HG03575 (cell line): Measurements from ENCODE around the gene ZDHHC8.

Source experiments
- ATAC-seq: cut with Tn5 transposase; IDR thresholded peaks from one replicate; pipeline ENCODE4 v1.9.1; 2021; ENCODE audit not compliant: unreplicated experiment, insufficient number of reproducible peaks, low FRiP score; ENCODE audit errors: extremely low read depth

ZDHHC8 gene

DNA sequence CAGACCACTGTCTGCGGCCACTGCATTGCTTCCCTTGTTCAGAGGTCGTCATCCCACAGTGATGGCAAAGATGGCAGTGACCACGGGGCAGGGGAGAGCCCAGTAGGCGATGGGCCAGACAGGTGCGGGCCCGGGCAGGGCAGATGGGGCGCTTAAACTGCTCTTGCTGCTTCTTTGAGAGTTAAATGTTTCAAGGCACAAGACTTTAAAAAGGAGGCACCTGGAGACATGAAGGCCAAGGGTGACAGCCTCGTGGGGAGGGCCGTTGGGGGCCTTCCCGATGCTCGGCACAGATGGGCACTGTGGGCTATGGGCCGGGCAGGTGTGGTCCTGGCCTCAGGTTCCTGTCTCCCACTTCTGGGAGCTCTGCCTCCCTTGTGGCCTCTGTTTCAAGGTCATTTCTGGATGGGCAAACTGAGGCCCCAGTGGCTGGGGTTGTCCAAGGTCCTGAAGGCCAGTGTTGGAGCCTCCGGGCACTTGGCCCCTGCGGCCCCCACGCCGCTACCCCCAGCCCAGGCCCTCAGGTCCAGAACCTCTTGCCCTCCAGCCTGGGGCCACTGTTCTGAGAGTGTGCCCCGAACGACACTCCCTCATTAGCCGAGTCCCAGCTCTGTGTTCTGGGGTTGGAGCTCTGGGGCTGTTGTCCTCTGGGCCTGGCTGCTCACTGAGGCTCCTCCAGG is 36.2 kb downstream of the ZDHHC8 start:
- ATAC-seq = no peak

DNA sequence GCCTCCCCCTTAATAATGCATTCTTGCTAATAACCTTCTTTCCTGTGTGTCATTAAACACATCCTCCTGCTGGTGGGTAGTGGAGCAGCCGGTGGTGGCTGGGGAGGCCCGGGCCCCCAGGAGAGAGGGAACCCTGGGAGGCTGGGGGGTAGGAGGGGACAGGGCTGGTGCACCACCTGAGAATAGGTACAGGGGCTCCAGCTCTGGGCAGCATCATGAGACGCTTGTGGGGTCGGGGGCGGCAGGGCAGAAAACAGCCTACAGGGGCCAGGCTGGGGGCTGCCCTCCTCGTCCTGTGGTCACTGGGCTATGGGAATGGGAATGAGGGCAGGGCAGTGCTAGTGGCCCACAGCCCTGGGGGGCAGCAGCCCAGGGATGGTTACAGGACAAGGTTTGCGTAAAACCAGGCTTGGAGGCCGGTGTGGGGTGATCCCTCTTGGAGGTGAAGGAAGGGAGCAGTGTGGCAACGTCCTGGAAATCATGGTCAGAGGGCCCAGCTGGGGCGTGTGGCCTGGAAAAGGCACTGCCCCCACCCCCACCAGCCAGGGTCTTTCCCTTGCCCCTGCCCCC is 37.7 kb downstream of the ZDHHC8 start:
- no peak for ATAC-seq

DNA sequence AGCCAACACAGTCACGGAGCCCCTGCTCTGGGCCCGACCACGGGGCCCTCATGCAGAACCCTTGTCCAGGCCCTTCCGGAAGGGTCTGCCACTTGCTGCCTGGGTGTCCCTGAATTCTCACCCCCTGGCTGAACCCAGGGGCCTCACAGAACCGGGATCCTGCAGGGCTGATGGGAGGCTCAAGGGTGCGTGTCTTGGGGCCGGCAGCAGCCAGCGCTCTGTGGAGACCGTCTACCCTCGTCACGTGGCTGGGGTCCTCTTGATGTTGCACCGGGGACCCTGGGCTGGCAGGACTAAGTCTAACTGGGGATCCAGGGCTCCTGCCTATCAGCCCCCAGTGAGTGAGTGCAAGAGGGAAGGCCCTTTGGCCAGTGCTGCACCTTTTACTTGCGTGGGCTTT is 38.6 kb downstream of the ZDHHC8 start:
- ATAC-seq = no peak

DNA sequence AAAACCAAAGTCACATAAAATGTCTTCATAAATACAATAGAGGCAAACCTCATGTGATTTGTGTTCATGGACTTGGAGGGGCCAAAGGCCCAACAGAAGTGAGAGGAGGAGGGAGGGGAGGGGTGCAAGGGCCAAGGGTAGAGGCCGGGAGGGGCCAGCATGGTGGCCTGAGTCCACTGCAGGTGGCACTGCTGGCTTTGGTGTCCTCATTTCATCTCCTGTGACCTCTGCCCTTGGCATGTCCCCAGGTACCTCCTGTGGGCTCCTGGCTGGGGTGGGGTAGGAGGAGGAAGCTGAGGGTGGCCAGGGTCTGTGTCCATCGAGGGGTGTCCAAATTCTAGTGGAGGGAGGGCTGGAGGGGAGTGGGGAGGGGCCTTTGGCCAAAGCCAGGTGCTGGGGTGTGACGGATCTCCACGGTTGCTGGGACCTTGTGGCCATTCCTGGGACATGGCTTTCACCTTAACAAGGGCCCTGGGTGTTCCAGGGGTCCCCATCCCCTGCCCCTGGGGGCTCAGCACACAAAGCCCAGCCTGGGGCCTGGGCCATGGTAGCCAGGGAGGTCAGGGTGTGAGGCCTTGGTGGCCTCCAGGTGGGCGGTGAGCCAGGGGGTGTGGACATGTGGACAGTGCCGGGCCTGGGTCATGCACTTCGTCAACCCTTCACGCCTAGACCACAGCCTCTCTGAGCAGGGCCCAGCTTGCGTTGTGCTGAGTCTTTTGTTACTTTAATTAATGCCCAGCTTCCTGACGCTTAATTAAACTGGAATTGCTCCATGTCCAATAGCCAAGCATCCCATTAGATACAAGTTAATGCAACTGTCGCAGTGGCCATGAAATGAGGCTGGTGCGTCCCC is 39.9 kb downstream of the ZDHHC8 start:
- no peak for ATAC-seq

DNA sequence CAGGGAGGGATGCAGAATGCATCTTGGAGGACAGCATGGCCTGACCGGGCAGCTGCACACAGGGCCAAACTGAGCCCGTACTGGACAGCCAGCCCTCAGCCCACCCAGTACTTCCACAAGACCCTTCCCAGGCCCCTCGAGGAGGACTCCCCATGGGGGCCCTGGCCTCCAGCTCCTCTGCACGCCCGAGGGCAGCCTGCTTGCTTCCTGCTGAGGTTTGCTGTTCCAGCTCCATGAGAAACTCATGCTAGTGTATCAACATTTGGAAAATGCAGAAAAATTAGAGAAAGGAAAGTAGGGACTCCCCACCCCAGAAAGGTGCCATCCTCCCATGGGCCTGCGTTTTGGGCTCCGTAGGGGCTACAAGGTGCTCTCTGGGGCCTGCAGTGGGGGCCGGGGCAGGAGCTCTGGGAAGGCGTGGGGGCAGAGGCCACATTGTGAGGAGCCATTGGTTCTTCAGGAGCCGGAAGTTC is 40.6 kb downstream of the ZDHHC8 start:
- ATAC-seq = no peak

DNA sequence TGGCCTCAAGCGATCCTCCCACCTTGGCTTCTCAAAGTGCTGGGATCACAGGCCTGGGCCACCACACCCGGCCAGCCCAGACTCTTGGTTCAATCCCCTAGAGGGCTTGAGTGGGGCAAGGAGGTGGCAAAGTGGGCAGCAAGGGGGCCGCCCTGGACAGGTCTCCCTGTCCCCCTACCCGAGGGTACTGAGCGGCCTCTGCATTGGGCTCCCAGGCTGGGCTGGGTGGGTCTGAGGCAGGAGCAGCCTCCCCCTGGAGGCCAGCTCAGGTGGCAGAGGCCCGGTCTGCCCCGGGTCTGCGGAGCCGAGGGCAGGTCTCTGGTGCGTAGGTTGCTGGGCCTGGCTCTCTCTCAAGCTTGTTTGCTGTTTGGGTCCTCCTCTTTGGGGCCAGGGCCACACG is 41.6 kb downstream of the ZDHHC8 start:
- no peak for ATAC-seq

DNA sequence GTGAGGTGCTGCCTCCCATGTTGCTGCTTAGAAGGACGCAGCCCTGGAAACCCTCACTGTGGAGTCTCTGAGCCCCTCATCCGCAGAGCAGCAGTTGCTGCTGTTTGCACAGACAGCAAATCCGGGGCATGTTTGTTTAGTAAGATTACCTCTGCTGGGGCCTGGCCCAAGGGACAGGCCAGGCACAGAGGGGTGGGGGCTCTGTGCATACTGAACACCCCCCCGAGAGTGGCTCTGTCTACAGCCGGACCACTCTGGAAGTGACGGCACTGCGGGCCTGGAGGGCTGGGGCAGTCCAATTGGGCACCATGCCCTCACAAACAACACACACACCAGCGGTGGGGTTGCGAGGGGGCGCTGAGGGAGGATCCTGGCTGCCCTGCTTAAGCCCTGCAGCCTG is 42.2 kb downstream of the ZDHHC8 start:
- ATAC-seq = no peak

DNA sequence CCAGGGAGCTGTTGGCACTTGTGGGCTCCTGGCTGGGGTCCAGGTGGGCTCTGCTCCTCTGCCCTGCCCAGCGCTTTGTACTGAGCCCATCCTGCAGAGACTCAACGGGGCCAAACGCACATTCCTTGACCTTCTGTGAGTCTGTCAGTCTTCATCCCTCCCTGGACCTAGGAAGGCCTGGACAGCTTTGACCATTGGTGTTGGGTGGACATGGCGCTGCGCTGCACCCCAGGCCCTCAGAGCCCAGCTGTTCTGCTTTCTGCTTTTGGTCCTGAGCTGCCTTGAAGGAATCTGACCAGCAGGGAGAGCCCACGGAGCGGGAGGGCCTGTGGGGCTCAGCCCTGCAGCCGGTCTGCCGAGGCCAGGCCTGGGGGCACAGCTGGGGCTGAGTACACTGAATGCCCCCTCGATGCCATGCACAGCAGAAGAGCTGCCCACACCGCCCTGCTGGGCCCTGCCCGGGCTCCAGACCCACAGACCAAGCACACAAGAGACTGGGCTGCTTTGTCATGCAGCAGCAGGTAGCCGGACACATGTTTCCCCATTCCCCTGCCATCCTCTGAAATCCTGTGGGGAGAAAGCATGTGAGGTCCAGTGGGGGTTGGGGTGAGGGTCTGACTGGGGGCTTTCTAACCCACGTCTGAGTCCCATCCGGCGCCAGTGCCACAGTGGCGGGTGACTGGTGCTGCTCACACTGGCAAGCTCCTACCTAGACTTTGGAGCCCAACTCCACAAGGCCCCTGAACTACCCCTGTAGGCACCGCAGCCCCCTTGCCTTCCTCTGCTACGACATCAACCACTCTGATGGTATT is 43.4 kb downstream of the ZDHHC8 start:
- ATAC-seq = no peak

DNA sequence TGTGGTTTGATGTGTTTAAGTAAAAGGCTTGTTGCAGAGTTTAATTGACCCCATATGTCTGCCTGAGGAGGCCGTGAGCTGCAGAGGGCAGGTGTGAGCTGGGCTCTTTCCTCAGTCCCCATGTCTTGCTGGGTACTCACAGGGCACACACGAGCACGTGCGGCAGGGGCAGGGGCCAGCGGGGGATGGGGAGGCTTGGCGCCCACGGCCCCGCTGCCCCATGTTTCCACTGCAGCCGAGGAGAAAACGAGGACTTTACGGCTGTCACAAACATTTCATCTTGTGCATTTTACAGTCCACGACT is 43.9 kb downstream of the ZDHHC8 start:
- no peak for ATAC-seq

DNA sequence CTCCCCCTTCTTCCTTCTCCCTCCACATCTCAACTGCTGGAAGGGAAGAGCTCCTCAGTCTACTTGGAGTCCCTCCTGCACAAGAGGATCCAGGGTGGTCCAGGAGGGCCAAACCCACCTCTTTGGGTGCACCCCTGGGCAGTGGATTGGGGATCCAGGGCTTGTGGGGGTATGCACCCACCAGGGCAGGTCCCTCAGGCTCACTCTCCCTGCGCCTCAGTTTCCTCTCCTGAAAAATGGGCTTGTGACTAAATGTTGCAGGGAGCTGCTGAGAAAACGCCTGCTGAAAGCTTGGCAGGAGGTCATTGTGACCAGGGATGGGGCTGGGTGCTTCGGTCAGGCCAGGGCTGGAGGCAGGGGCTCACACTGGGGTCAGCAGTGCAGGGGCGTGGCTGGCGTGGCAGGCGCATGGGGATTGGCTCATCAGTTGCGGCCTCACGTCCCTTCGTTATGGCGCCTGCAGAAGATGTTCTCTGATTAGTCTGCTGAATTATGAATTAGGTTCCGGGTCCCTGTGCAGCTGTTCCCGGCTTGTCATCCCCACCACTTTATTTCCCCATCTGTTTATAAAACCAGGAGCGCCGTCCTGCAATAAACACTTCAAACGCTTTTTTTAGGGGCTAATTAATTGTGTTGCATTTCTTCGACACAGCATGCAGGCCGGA is 44.9 kb downstream of the ZDHHC8 start:
- ATAC-seq = no peak

DNA sequence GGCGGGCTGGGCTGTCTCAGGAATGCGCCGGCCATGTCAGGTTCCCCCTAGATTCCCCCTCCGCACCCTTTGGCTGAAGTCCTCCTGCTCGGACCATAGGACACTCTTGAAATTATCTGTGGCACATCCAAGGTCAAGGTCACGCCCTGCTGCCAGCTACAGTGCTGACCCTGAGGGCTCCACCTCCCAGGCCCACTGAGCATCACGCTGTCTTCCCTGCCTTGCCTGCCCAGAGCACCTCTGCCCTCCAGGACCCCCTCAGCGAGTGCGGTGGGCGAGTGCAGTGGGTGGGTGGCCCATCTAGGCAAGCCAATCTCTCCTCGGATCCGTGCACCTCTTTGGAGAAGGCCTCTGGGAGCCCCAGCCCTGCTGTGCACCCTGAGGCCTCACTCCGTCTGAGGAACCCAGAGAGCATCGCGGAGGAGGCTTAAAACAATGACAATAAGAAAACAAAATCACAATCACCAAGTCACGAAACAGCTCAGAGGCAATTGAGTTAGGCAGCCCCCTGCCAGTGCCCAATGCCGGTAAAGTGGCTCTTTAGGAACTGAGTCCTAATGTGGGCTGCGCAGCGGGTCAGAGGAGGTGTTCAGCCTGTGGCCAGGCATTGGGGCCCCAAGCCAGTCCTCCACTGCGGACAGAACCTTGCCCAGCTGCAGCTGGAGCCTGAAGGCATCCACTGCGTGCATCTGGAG is 45.8 kb downstream of the ZDHHC8 start:
- no peak for ATAC-seq

DNA sequence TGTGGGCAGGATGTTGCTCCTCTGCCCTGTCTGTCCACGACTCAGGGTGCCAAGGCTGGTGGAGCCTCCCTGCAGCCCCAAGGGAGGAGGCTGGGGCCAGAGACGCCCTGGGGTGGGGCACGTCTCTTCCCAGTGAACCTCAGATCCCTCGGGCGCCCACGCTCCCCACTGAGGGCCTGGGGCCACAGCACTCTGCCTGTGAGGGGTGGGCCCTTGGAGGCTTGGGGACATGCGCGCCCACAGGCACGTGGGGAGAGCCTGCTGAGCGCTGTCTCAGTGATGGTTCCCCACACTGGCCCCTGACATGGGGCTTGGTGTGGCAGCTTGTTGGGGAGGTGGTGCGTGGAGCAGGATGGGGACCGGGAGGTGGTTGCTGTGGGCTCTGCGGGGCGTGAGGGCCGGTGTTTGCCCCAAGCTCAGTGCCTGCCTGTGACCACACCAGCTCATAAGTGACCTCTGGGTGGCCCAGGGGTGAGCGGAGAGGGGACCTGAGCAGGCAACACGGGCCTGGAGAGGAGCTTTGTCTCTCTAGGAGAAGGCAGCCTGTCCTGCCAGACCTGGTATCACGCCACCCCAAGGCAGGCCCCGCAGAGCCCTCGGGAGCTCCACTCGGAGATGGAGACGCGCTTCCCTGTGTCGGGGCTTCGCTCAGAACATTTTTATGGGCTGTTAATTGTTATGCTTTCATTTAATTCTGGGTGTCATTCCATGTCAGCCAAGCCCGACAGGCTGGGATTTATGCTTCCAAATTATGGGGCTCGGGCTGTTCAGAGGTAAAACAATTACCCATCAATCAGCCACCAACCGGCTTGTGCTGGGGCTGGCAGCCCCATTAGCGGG is 46.7 kb downstream of the ZDHHC8 start:
- no peak for ATAC-seq

DNA sequence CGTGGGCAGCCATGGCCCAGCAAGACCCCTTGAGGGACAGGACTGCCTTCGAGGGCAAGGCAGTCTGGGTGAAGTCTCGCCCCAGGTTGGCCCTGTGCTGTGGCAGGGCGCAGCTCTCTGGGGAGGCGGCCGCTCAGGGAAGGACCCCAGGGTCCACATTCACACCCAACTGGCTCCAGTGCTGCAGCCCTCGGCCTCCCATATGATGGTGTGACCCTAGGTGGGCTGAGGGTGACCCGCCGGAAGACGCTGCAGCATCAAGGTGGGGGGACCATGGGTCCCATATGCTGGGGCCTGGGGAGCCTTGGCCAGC is 47.3 kb downstream of the ZDHHC8 start:
- no peak for ATAC-seq

DNA sequence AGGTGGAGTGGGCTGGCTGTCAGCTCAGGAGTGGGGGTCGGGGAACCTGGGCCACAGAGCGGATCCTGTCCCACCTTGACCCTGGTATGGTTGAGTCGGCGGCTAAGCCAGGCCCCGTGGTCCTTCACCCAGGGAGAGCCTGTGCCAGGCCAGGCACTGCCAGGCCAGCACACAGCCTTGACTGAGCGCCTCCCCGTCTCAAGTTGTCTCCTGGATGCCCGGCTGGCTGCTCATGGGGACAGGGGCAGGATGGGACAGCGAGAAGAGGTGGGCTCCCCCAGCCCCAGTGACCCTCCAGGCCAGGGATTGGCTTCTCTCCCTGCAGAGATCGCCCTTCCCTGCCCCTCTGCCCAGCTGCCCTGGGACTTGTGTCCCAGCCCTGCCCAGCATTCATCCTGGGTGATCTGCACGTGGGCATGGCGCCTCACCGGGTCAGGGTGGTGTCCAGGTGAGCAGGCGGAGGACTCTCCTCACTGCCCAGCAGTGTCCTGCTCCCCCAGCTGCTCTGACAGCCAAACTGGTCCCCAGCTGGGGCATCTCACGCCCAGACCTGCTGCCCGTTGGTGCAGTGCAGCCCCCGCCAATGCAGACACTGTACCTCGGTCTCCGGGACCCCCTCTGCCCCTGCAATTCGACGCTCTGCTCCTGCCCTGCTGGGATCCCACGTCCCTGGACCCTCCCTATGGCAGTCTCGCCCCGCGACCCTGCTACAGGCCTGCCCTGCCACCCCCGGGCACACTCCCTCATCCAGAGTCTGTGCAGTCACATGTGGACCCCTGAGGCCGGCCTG is 48.0 kb downstream of the ZDHHC8 start:
- ATAC-seq = no peak

DNA sequence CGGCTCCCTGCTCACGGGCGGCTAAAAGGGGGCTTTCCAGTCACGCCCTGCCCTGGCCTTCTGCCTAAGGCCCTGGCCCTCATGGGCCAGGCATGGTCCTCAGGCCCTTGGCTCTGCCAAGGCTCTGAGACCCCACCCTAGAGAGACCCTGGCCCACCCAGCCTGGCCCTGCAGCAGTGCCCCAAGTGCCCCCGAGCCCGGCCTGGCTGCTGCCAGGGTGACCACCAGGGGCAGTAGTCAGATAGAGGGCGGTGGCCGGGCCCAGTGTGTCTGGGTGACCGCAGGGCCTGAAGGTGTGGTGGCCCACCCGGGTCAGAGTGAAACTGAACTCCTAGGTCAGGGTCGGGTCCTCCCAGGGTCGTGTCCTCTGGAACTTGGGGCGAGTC is 48.6 kb downstream of the ZDHHC8 start:
- ATAC-seq = no peak

DNA sequence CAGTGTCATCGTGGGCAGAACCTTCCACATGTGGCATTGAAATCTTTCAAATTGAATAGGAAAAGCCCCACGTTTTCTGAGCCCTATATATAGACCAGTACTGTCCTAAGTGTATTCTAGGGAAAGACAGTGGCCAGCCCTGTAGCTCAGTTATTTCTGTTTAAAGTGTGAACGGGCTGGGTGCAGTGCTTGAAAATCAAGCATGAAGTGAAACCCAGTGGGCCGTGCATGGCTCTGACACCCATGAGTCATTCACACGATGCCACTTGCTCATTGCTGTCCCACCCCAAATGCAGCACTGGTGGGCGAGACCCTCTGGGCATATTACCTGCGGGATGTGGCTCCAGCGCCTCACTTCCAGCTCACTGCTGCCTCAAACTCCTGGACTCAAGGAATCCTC is 49.0 kb downstream of the ZDHHC8 start:
- ATAC-seq = no peak

DNA sequence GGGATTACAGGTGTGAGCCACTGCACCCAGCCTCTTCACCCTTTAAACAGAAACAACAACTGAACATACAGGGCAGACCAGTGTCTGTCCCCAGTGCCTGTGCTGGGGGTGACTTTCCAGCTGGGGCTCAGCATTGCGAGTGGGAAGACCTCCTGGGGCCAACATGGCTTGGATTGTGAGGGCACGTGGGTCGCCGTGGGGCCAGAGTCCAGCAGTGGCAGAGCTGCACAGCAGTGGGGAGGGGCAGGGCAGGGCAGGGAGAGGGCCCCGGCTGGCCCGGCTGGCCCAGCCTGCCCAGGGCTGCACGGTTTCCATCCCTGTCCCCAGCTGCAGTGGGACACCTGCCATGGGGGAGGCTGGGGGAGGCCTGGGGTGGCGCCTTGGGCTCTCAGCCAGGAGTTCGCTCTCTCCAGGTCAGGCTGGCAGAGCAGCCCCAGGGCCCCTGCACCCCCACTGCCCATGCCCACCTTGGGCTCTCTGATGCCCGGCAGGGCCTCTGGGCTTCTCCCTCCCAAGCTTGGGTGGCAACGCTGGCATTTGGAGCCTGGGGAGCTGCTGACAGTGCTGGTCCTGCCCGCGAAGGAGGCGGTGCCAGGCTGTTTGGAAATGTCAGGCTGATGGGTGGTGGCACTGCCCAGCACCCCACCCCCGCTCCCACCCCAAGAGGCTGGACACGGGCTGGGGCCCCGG is 49.7 kb downstream of the ZDHHC8 start:
- no peak for ATAC-seq
